ENCODE measurements around the gene GPR142. TPM values are rescaled to one million over a fixed set of nuclear protein-coding genes. Genes with fewer than 3 reads are reported as not detected.

The GPR142 gene
- total RNA-seq, 4 donors from 2014 or later, result not detected

DNA sequence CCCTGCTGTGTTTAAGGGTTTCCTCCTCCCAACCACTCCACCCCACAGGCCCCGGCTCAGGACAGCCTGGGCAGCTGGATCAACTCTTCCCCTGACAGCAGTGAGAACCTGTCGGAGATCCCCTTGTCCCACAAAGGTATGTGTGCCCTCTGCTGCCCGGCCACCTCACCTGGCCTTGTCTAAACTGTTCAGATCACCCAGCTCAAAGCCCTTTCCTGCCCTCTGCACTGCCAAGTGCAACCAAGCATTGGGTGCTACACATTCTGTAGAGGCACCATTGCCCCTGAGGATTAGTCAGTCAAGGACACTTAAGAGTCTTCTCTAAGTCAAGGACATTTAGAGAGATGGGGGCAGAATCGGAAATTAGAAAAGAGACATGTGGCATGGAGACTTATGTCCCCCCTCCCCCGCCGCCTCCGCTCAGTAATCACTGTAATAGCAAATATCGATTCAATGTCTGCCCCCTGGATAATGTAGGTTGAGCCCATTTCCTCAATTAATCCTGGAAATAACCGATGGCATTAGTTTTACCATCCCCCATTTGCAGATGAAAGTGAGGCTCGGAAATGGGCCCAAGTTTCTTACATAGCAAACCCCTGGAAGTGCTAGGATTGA, 13.8 kb upstream of the GPR142 start:
- intact Hi-C loops (cut with DNase I; ENCODE audit: low total_unique reads), result no loop called here
- WGBS, 2 donors, result 80 to 81% methylated on average over 10 of the region's 10 CpGs
- no peak overlapping the region for H3K4me3 ChIP-seq (ENCODE audit: low read depth, poor library complexity, severe bottlenecking)
- no peak for DNase-seq (ENCODE audit: low spot score in 2 of 2)
- TF ChIP-seq, protein P1, sequence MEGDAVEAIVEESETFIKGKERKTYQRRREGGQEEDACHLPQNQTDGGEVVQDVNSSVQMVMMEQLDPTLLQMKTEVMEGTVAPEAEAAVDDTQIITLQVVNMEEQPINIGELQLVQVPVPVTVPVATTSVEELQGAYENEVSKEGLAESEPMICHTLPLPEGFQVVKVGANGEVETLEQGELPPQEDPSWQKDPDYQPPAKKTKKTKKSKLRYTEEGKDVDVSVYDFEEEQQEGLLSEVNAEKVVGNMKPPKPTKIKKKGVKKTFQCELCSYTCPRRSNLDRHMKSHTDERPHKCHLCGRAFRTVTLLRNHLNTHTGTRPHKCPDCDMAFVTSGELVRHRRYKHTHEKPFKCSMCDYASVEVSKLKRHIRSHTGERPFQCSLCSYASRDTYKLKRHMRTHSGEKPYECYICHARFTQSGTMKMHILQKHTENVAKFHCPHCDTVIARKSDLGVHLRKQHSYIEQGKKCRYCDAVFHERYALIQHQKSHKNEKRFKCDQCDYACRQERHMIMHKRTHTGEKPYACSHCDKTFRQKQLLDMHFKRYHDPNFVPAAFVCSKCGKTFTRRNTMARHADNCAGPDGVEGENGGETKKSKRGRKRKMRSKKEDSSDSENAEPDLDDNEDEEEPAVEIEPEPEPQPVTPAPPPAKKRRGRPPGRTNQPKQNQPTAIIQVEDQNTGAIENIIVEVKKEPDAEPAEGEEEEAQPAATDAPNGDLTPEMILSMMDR (IDR thresholded peaks at IDR 0.05), result no peak
- no peak for TF ChIP-seq POLR2A (IDR thresholded peaks at IDR 0.05)

DNA sequence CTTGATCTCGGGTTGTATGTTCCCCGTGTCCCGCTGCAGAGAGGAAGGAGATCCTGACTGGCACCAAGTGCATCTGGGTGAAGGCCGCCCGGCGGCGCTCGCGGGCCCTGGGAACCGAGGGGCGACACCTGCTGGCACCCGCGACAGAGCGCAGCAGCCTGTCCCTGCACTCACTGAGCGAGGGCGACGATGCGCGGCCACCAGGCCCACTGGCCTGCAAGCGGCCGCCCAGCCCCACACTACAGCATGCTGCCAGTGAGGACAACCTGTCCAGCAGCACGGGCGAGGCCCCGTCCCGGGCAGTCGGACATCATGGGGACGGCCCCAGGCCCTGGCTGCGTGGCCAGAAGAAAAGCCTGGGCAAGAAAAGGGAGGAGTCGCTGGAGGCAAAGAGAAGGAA, 13.2 kb upstream of the GPR142 start:
- DNase-seq (ENCODE audit: low spot score in 2 of 2), result no peak
- 28 to 55% methylated on average over 14 to 22 of the region's 29 CpGs for WGBS, 2 donors

DNA sequence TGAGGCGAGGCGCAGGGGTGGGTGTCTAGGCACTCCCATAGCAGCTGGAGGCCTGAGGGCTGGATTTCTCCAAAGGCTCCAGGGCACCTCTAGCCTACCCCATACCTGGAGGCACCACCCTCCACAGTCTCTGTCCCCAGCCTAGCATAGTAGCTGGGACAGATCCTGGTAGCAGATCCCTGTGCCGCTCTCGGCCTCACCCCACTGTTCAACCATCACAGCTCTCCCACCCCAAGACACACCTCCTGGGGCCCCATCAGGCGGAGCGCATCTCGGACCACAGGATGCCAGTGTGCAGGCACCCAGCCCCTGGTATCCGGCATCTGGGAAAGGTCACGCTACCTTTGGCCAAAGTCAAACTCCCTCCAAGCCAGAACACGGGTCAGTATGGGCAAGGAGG, 12.7 kb upstream of the GPR142 start:
- intact Hi-C loops (cut with DNase I; ENCODE audit: low total_unique reads), result no loop called here
- 83 to 86% methylated on average over 10 of the region's 10 CpGs for WGBS, 2 donors
- DNase-seq (ENCODE audit: low spot score in 2 of 2), result no peak
- H3K4me3 ChIP-seq (ENCODE audit: low read depth, poor library complexity, severe bottlenecking), result no peak overlapping the region
- TF ChIP-seq POLR2A (IDR thresholded peaks at IDR 0.05), result no peak
- TF ChIP-seq, protein P1 (IDR thresholded peaks at IDR 0.05), result no peak

More for the DNA sequence above, 13.2 kb upstream of the GPR142 start:
- TF ChIP-seq, protein P1 (IDR thresholded peaks at IDR 0.05), result no peak
- no peak for TF ChIP-seq POLR2A (IDR thresholded peaks at IDR 0.05)
- no peak overlapping the region for H3K4me3 ChIP-seq (ENCODE audit: low read depth, poor library complexity, severe bottlenecking)
- intact Hi-C loops (cut with DNase I; ENCODE audit: low total_unique reads), result no loop called here

DNA sequence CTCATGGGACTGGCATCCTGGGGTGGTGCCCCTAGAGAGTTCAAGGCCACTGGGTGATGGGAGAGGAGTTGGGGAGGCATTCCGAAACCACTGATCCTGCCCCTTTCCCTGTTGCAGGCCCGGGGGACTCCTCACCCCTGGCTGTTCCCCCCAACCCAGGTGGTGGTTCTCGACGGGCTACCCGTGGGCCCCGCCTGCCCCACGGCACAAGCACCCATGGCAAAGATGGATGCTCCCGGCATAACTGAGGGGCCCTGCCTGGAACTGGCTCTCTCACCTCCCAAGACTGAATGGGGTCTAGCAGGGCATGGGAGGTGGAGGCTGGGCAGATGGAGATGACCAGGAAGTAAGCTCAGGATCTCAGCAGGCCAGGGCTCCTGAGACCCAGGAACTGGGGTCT, 12.2 kb upstream of the GPR142 start:
- WGBS, 2 donors, result 81 to 84% methylated on average over 7 to 8 of the region's 8 CpGs
- no peak for TF ChIP-seq POLR2A (IDR thresholded peaks at IDR 0.05)
- TF ChIP-seq, protein P1 (IDR thresholded peaks at IDR 0.05), result no peak
- DNase-seq (ENCODE audit: low spot score in 2 of 2), result no peak

DNA sequence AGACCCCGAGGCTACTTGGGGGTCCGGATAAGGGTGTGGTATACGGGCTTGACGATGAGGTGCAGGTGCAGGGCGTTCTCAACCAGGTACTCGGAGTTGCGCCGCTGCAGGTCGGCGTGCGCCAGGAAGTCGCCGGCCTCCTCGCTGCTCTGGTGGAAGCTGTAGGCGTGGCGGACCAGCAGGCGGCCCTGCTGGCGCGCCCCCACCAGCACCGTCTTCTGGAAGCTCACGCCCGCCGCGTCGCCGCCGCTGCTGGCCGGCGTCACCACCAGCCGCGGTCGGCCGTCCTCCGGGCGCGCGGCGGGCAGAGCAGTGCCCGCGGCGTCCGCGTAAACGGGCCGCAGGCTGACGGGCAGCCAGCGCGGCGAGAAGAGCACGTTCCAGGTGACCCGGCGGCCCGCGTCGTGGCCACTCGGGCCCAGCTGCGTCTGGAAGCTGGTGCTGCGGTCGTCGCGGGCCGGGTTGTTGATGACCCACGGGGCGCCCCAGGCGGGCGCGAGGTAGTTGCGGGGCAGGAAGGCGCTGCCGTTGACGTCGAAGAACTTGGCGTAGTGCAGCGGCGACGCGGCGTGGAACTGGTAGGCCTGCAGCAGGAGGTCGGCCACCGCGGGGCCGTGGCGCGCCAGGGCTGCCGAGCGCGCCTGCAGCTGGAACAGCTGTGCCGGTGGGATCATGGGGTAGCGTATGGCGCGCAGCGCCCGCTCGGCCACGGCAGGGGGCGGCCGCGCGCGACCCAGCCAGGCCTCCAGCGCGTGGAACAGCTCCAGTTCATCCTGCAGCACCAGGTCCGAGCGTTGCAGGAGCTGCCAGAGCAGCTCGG, 10.4 kb upstream of the GPR142 start:
- H3K4me3 ChIP-seq (ENCODE audit: low read depth, poor library complexity, severe bottlenecking), result no peak overlapping the region
- no peak for DNase-seq (ENCODE audit: low spot score in 2 of 2)
- intact Hi-C loops (cut with DNase I; ENCODE audit: low total_unique reads), result loop anchor here (5.0 kb wide), 1 partner anchor 50 kb away; no protein-coding TSS in a partner anchor
- WGBS, 2 donors, result 2 to 4% methylated on average over 27 to 57 of the region's 105 CpGs
- no peak for TF ChIP-seq POLR2A (IDR thresholded peaks at IDR 0.05)
- TF ChIP-seq, protein P1 (IDR thresholded peaks at IDR 0.05), result no peak

More for the DNA sequence above, 12.2 kb upstream of the GPR142 start:
- no peak overlapping the region for H3K4me3 ChIP-seq (ENCODE audit: low read depth, poor library complexity, severe bottlenecking)
- intact Hi-C loops (cut with DNase I; ENCODE audit: low total_unique reads), result loop anchor here (5.0 kb wide), 1 partner anchor 48 kb away; no protein-coding TSS in a partner anchor

All from lower leg skin (tissue), 4 donors.